Activated CD4-positive, alpha-beta T cell treated with anti-CD3 and anti-CD28 coated beads, Interleukin-2, amount 10 ng/mL, durations not matched to agents 24 days and 14 days (primary cell): ENCODE results near the gene C1orf50. TPM values are rescaled to one million over a fixed set of nuclear protein-coding genes. Genes with fewer than 3 reads are reported as not detected.
A peak's percentile ranks its signal among the peaks of the same experiment; 100 is the strongest.
"Not testable (repeated sequence)": the region's sequence is repeated elsewhere in the genome, so short reads cannot be mapped to it uniquely, and the experiment has no call there.

Experiments used
- DNase-seq: peaks from one replicate; pipeline ENCODE4 v3.0.0; 2022
- H3K27ac Mint-ChIP-seq: one replicate; pipeline ENCODE4 v1.8.0; 2022; ENCODE audit warnings: mild to moderate bottlenecking, mixed read lengths
- H3K27me3 Mint-ChIP-seq: one replicate; pipeline ENCODE4 v1.8.0; 2022; ENCODE audit warnings: mixed read lengths
- H3K36me3 Mint-ChIP-seq: one replicate; pipeline ENCODE4 v1.8.0; 2022; ENCODE audit warnings: low read depth, mild to moderate bottlenecking, mixed read lengths
- H3K4me1 Mint-ChIP-seq: one replicate; pipeline ENCODE4 v1.8.0; 2021; ENCODE audit warnings: mixed read lengths
- H3K4me3 Mint-ChIP-seq: one replicate; pipeline ENCODE4 v1.8.0; 2022; ENCODE audit warnings: mild to moderate bottlenecking, moderate library complexity, mixed read lengths
- H3K9me3 Mint-ChIP-seq: one replicate; pipeline ENCODE4 v1.8.0; 2021; ENCODE audit warnings: mixed read lengths
- intact Hi-C: fragments of 100-400 bp; cut with micrococcal nuclease; formaldehyde crosslinking; loops from one replicate; pipeline ENCODE4 v1.15.1; 2023
- total RNA-seq: library from RNA; stranded (reverse); gene quantifications from 2 replicates; pipeline ENCODE4 v1.2.3, GENCODE V29; 2022

Gene C1orf50
- 6.2 and 6.3 TPM in 2 replicates for total RNA-seq

DNA sequence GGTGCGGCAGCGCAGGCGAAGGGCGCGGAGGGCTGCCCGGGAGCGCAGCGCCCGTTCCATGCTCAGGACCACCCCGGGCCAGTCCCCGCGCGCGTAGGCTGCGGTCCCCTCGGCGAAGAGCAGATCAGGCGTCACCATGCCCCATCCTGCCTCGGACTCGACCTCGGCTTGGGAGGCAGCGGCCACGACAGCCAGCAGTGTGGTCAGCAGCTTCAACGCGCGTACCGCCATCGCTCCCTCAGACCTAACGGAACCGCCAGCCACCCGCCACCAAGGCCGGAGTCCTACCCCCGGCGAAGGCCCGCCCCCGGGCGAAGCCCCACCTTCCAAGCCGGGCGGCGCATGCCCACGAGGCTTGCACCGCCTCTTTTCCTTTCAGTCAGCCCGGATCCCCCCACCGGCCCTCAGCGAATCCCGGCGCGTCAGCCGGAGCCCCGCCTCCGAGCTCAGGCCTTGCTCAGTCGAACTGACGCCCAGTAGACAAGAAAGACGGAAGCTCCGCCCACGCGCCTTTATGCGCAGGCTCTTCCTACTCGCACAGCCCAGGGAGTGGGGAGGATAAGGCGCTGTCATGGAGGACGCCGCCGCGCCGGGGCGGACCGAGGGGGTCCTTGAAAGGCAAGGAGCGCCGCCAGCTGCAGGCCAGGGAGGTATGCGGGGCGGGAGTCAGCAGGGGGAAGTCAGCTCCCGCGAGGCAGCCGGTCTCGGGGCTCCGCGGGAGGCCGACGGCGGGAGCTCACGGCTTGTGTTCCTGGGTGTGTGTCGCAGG lies at the start of gene C1orf50, which contains the start of gene P3H1:
Gene C1orf50 (plus strand): TSS at position 509 of the 769 bp plus-strand sequence. CDS start 63 bp downstream, at position 572.
Gene P3H1 (minus strand): TSS at position 288 of the 769 bp plus-strand sequence. CDS start 57 bp downstream, at position 231.
- no peak within 1 kb of the TSS for H3K4me3 Mint-ChIP-seq
- DNase-seq: peak; percentile 100
- no peaks in the 10 kb centered on the region for H3K9me3 Mint-ChIP-seq
- no peaks in the 10 kb centered on the region for H3K27me3 Mint-ChIP-seq
- H3K36me3 Mint-ChIP-seq: peaks cover 19% of the 10 kb centered on the region
- intact Hi-C loops: loop anchor here (1.0 to 5.0 kb wide), 8 partner anchors 50 to 430 kb away; partner anchors contain the start of genes CCDC30, ERMAP, FOXJ3 and PPIH
- peaks cover 25% of the 10 kb centered on the region for H3K4me1 Mint-ChIP-seq
- peak within 1 kb of the TSS; percentile 93 for H3K27ac Mint-ChIP-seq

DNA sequence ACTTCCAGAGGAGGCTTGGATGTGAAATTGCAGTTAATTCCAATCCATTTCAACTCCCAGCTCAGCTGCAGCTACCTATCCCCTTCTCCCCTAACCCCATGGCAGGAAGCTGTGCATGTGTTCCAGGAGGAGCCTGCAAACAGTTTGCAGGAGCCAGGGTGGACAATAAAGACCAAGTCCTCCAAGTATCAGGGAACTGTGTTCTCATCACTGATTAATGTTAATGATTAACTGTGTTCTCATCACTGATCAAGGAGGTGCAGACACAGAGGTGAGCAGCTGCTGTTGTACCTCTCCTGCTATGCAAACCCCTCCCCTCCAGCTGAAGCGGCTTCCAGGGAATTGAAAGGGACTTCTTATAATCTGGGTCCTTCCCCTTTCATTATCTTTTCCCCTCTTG lies 46.2 kb upstream of the C1orf50 start:
- H3K27ac Mint-ChIP-seq: no peak overlapping the region
- intact Hi-C loops: no loop called here
- no peaks in the 10 kb centered on the region for H3K9me3 Mint-ChIP-seq
- H3K4me1 Mint-ChIP-seq: peaks cover 5% of the 10 kb centered on the region
- no peak for DNase-seq
- H3K4me3 Mint-ChIP-seq: no peak overlapping the region
- H3K27me3 Mint-ChIP-seq: no peaks in the 10 kb centered on the region
- peaks cover 26% of the 10 kb centered on the region for H3K36me3 Mint-ChIP-seq

DNA sequence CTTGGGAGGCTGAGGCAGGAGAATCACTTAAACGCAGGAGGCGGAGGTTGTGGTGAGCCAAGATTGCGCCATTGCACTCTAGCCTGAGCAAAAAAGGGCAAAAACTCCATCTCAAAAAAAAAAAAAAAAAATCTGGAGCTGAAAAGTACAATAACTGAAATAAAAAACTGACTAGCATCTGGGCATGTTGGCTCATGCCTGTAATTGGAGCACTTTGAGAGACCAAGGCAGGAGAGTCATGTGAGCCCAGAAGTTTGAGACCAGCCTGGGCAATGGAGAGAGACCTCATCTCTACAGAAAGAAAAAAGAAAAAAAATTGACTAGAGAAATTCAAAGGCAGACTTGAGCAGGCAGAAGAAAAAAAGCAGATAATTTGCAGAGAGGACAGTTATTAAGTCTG lies 45.1 kb upstream of the C1orf50 start:
- Mint-ChIP-seq H3K36me3 (peaks cover 18% of the 10 kb centered on the region), H3K4me1 (peaks cover 5% of the 10 kb centered on the region), H3K4me3 (no peak overlapping the region), H3K9me3 (no peaks in the 10 kb centered on the region), H3K27me3 (no peaks in the 10 kb centered on the region), H3K27ac (no peak overlapping the region)
- no peak for DNase-seq
- intact Hi-C loops: no loop called here

DNA sequence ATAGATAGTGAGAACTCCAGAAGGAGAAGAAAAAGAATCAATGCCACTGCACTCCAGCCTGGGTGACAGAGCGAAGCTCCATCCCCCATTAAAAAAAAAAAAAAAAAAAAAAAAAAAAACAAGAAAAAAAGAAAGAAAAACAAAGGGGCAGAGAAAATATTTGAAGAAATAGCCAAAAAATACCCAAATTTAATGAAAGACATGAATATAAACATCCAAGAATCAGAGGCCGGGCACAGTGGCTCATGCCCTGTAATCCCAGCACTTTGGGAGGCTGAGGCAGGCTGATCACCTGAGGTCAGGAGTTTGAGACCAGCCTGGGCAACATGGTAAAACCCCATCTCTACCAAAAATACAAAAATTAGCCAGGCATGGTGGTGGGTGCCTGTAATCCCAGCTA lies 44.6 kb upstream of the C1orf50 start:
- H3K4me1 Mint-ChIP-seq, H3K4me3 Mint-ChIP-seq, H3K9me3 Mint-ChIP-seq, H3K27ac Mint-ChIP-seq, intact Hi-C loops, H3K27me3 Mint-ChIP-seq, DNase-seq: not testable (repeated sequence)
- H3K36me3 Mint-ChIP-seq: peaks cover 13% of the 10 kb centered on the region

DNA sequence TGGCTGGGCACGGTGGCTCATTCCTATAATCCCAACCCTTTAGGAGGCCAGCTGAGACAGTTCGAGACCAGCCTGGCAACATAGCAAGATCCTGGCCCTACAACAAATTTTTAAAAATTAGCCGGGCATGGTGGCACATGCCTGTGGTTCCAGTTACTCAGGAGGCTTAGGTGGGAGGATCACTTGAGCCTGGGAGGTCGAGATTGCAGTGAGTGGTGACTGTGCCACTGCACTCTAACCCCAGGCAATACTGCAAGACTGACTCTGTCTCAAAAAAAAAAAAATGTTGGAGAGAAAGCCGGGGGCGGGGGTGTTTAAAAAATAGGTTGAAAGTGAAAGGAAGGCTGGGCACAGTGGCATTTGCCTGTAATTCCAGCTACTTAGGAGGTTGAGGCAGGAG lies 43.5 kb upstream of the C1orf50 start:
- DNase-seq: no peak
- H3K9me3 Mint-ChIP-seq: no peaks in the 10 kb centered on the region
- intact Hi-C loops: no loop called here
- peaks cover 5% of the 10 kb centered on the region for H3K4me1 Mint-ChIP-seq
- H3K4me3 Mint-ChIP-seq: no peak overlapping the region
- H3K27me3 Mint-ChIP-seq: no peaks in the 10 kb centered on the region
- no peak overlapping the region for H3K27ac Mint-ChIP-seq
- peaks cover 5% of the 10 kb centered on the region for H3K36me3 Mint-ChIP-seq

DNA sequence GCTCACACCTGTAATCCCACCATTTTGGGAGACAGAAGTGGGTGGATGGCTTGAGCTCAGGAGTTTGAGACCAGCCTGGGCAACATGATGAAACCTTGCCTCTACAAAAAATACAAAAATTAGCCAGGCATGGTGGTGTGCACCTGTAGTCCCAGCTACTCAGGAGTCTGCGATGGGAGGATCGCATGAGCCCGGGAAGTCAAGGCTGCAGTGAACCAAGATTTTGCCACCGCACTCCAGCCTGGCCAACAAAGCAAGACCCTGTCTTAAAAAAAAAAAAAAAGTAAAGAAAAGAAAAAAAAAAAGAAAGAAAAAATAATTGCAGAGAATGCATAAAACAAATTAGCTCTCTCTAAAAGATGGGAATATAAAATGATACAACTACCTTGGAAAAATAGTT lies 41.2 kb upstream of the C1orf50 start:
- H3K27me3 Mint-ChIP-seq, H3K27ac Mint-ChIP-seq, DNase-seq, H3K4me1 Mint-ChIP-seq, H3K9me3 Mint-ChIP-seq, H3K36me3 Mint-ChIP-seq, H3K4me3 Mint-ChIP-seq, intact Hi-C loops: not testable (repeated sequence)

DNA sequence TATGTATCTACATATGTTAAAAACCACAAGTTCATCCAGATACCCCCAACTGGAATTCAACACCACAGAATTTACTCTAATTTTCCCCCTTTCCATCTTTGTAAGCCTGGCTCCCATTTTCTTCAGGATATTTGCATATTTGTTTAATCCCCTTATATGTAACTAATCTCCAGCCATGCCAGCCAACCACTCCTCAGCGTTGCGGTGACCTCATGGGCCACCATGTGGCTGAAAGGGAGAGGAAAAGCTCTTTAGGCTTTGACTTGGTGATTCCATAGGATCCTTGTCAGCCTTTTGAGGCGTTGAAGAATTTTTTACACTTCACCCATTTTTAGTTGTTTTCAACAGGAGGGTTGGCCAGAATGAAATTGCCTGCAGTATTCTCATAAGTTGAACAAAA lies 37.0 kb upstream of the C1orf50 start:
- no peak overlapping the region for H3K27ac Mint-ChIP-seq
- H3K27me3 Mint-ChIP-seq: no peaks in the 10 kb centered on the region
- no peaks in the 10 kb centered on the region for H3K36me3 Mint-ChIP-seq
- intact Hi-C loops: no loop called here
- no peaks in the 10 kb centered on the region for H3K9me3 Mint-ChIP-seq
- peaks cover 2% of the 10 kb centered on the region for H3K4me1 Mint-ChIP-seq
- DNase-seq: no peak
- no peak overlapping the region for H3K4me3 Mint-ChIP-seq

DNA sequence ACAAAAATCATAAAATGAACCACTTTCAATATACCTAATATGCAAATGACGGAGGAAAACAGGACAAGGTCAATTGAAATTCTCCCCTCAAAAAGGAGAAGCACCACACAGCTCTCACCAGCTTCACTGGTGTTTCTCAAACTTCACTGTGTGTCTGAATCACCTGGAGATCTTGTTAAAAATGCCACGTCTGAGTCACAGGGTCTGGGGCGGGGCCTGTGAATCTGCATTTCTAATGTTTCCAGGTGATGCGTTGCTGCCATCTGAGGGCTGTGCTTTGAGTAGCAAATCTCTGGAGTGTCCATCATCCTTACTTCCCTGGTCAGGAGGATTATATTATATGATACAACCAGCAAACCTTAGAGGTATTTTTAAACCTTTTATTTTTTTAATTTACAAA lies 36.1 kb upstream of the C1orf50 start:
- Mint-ChIP-seq H3K9me3 (no peaks in the 10 kb centered on the region), H3K36me3 (no peaks in the 10 kb centered on the region), H3K27me3 (no peaks in the 10 kb centered on the region), H3K4me3 (no peak overlapping the region), H3K27ac (no peak overlapping the region), H3K4me1 (peaks cover 2% of the 10 kb centered on the region)
- peak; percentile 67 for DNase-seq
- intact Hi-C loops: loop anchor here (1.0 kb wide), 1 partner anchor 153 kb away; no protein-coding TSS in a partner anchor

DNA sequence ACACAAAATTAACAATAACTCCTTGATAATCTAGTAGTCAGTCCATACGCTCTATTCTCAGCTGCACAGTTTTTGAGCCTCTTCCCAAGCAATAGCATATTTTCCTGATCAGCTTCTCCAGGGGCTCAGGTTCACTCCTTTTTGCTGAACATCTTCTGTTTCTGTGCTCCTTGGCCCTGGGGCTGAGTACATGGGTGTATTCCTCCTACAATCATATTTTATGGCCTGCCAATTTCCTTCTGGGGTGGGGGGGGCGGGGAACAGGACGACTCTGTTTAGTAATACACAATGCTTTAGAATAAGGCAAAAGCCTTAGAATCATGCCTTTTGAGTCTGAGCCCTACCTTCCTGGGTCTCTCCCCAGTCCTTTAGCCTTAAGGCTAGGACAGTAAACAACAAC lies 35.5 kb upstream of the C1orf50 start:
- intact Hi-C loops: loop anchor here (1.0 kb wide), 1 partner anchor 153 kb away; no protein-coding TSS in a partner anchor
- no peaks in the 10 kb centered on the region for H3K9me3 Mint-ChIP-seq

DNA sequence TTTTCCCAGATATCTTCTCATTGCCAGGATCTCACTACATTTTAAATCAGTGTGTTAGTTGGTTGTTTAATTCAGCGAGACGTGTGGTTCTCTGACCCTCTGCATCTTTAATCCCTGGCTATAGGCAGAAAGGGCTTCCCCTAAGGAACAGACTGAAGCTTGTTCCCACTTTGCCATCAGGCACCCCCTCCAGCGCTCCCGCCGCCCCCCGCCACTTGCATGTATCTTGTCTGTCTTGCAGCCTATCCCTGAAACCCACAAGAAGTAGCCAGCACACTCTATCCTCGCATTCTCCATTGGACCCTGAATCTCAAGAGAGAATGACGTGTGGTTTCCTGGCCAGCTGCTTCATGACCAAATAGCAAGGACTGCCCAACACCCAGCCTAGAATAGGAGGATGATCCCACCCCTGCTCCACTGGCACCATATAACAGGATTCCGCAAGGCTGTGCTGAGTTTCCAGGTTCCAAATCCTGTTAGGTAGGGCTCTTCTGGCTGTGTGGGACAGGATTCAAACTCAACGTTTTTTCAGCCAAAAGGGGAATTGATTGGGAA lies 34.8 kb upstream of the C1orf50 start:
- no peak overlapping the region for H3K27ac Mint-ChIP-seq
- DNase-seq: no peak
- H3K4me3 Mint-ChIP-seq: no peak overlapping the region
- peaks cover 7% of the 10 kb centered on the region for H3K4me1 Mint-ChIP-seq
- intact Hi-C loops: no loop called here
- no peaks in the 10 kb centered on the region for H3K27me3 Mint-ChIP-seq
- H3K36me3 Mint-ChIP-seq: no peaks in the 10 kb centered on the region
- no peaks in the 10 kb centered on the region for H3K9me3 Mint-ChIP-seq

More for the DNA sequence above, 35.5 kb upstream of the C1orf50 start:
- H3K4me3 Mint-ChIP-seq: no peak overlapping the region
- no peaks in the 10 kb centered on the region for H3K36me3 Mint-ChIP-seq
- H3K27ac Mint-ChIP-seq: no peak overlapping the region
- H3K27me3 Mint-ChIP-seq: no peaks in the 10 kb centered on the region
- H3K4me1 Mint-ChIP-seq: peaks cover 2% of the 10 kb centered on the region
- DNase-seq: no peak

DNA sequence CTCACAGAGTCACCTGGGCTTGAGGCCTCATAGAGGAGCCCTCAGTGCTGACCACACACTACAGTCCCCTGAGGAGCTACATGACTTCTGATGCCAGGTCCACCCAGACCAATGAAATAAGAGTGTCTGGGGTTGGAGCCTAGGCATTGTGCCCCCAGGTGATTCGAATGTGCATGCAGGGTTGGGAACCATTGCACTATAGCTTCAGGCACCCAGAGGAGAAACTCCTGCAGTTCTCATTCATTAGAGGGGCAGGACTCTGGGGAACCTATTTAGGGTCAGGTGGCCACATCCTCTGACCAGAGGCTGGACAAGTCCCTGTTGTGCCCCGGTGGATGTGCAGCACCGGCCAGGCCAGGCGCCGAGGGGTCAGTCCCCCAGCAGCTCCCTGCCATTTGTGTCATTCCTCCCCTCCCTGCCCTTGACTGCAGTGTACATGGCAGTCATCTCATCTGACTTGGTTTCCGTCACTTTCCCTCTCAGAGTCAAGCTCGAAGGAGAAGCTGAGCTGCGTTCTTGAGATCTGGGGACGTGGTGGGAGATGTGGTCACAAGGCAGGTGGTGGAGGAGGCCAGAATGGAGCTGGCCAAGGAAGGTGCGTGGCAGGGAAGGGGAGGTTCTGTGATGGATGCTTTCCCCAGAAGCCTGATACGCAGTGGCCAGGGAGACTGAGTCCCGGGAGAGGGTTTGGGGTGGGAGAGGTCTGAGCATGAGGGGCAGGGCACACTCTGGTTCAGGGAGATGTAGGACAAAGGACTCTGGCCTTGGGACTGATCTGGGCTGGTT lies 33.4 kb upstream of the C1orf50 start:
- no peaks in the 10 kb centered on the region for H3K9me3 Mint-ChIP-seq
- H3K27ac Mint-ChIP-seq: no peak overlapping the region
- DNase-seq: no peak
- no peak overlapping the region for H3K4me3 Mint-ChIP-seq
- peaks cover 9% of the 10 kb centered on the region for H3K4me1 Mint-ChIP-seq
- intact Hi-C loops: no loop called here
- no peaks in the 10 kb centered on the region for H3K36me3 Mint-ChIP-seq
- no peaks in the 10 kb centered on the region for H3K27me3 Mint-ChIP-seq

DNA sequence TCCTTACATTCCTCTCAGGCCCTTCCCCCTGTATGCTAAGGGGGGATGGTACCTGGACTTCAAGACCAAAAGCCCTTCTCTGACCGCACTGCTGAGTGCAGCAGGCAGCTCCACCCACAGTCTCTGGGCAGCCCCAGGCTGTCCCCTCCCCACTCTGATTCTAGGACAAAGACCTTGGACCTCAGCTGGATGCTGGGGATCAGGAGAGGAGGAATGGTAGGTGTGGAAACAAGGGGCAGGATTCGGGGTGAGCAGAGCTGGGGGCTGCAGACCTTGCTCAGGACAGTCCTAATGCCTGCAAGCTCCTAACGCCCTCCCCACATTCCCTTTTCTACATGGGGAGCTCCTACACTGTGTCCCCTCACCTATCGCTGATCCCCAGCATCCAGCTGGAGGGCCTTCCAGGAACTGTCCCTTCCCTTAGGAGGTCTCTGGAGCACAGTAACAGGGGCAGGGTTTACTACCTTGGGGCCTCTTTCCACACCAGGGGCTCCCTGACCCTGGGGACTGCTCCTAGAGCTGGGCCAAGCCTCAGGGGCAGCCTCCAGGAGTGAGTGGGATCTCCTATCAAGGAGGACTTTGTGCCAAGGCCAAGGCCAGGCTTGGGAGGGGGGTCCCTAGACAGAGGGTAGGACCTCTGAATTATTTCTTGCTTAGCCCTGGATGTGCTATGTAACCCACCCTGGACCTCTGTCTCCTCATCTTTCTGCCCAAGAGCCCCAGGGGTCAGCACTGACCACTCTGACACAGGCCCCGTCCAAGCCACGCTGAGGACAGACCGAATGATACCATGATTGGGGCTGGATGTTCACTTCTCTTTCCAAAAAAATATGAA lies 32.6 kb upstream of the C1orf50 start:
- Mint-ChIP-seq H3K4me1 (peaks cover 9% of the 10 kb centered on the region), H3K27ac (no peak overlapping the region), H3K36me3 (no peaks in the 10 kb centered on the region), H3K9me3 (no peaks in the 10 kb centered on the region), H3K4me3 (no peak overlapping the region), H3K27me3 (no peaks in the 10 kb centered on the region)
- intact Hi-C loops: no loop called here
- DNase-seq: no peak

DNA sequence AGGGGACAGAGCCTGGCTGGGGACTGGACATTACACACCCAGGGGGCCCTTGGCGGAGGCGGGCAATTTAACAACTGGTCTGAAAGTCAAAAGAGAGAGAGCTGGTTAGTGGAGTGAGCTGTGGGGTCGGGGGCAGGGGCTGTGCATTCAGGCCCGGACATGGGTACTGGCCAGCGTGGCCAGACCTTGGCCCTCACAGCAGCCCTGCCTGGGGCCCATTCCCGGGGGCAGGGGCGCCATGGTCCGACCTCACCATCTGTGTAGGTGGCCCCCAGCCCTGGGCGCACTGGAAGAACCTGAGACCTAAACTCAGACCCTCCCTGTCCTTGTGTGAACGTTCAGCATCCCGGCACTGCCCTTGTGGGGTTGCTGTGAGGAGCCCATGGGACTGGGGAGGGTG lies 32.0 kb upstream of the C1orf50 start:
- H3K36me3 Mint-ChIP-seq: no peaks in the 10 kb centered on the region
- no peak for DNase-seq
- no peaks in the 10 kb centered on the region for H3K9me3 Mint-ChIP-seq
- peaks cover 9% of the 10 kb centered on the region for H3K4me1 Mint-ChIP-seq
- intact Hi-C loops: no loop called here
- no peak overlapping the region for H3K27ac Mint-ChIP-seq
- H3K27me3 Mint-ChIP-seq: no peaks in the 10 kb centered on the region
- no peak overlapping the region for H3K4me3 Mint-ChIP-seq
